Gastrocnemius medialis (tissue), 4 donors: ENCODE data around the gene C10orf95. TPM values are rescaled to one million over a fixed set of nuclear protein-coding genes. Genes with fewer than 3 reads are reported as not detected.

Source experiments
- ATAC-seq, 2 donors: fragments of 150-250 bp; one replicate each; pipeline ENCODE4 v1.9.1; 2016
- DNase-seq, 2 donors: peaks; one replicate each; pipeline ENCODE4 v3.0.0-alpha.2; 2019
- H3K27ac ChIP-seq, 4 donors: fragments of 200-600 bp; sonication (generic); 1 replicate in 1 of 4; 2 replicates in 3 of 4; pipeline ENCODE4 v1.5.1; 2016 to 2018; ENCODE audit warnings: mild to moderate bottlenecking in 2 of 4, moderate library complexity in 1 of 4
- H3K27me3 ChIP-seq, 3 donors: fragments of 200-600 bp; sonication (generic) in 2 of 3; 1 replicate in 1 of 3; 2 replicates in 2 of 3; pipeline versions ENCODE4 v1.5.1 to v1.6.0; 2016 to 2019; ENCODE audit warnings: mild to moderate bottlenecking in 1 of 3, moderate library complexity in 1 of 3
- H3K36me3 ChIP-seq, 2 donors: fragments of 200-600 bp; sonication (generic) in 1 of 2; one replicate each; pipeline ENCODE4 v1.5.1; 2017 to 2018
- H3K4me1 ChIP-seq, 2 donors: fragments of 200-600 bp; sonication (generic) in 1 of 2; one replicate each; pipeline ENCODE4 v1.5.1; 2016 to 2017; ENCODE audit warnings: mild to moderate bottlenecking in 2 of 2
- H3K4me3 ChIP-seq, 4 donors: fragments of 200-600 bp; sonication (generic) in 3 of 4; 1 replicate in 1 of 4; 2 replicates in 3 of 4; pipeline ENCODE4 v1.5.1; 2016 to 2019; ENCODE audit warnings: mild to moderate bottlenecking in 2 of 4
- H3K9me3 ChIP-seq, 3 donors: fragments of 200-600 bp; sonication (generic) in 2 of 3; 1 replicate in 1 of 3; 2 replicates in 2 of 3; pipeline ENCODE4 v1.5.1; 2016 to 2019
- POLR2A ChIP-seq, 2 donors: fragments of 450-650 bp; IDR thresholded peaks; one replicate each; pipeline ENCODE4 v1.6.1; 2017; ENCODE audit warnings: antibody characterized with exemption in 2 of 2, mild to moderate bottlenecking in 2 of 2, moderate library complexity in 2 of 2
- in situ Hi-C, 4 donors: fragments of 200-750 bp; cut with MboI; loops; one replicate each; pipeline versions ENCODE4 v1.15.0 to v1.8.0; 2017; ENCODE audit warnings: low sequenced_read_pairs in 4 of 4
- intact Hi-C: fragments of 100-400 bp; cut with DNase I; formaldehyde crosslinking; loops from one replicate; pipeline ENCODE4 v1.15.1; 2023; ENCODE audit warnings: low total_unique reads
- total RNA-seq, 4 donors: library from RNA; depleted of rRNA; stranded (reverse); fragments of >200 nt; gene quantifications; one replicate each; pipeline versions ENCODE4 v1.1.0 to v1.2.3, GENCODE V29; 2016
- TF ChIP-seq, protein P1 (sequence below), 5 experiments: fragments of 450-650 bp in 3 of 5; fragments of 200-600 bp in 2 of 5; sonication (generic) in 2 of 5; IDR thresholded peaks in 4 of 5; conservative IDR thresholded peaks in 1 of 5; 1 replicate in 4 of 5; 2 replicates in 1 of 5; pipeline ENCODE4 v1.5.1; 2016 to 2019; ENCODE audit warnings: antibody characterized with exemption in 5 of 5, mild to moderate bottlenecking in 3 of 5, moderate library complexity in 3 of 5

C10orf95 gene
- total RNA-seq, 4 donors from 2014 or later: not detected

DNA sequence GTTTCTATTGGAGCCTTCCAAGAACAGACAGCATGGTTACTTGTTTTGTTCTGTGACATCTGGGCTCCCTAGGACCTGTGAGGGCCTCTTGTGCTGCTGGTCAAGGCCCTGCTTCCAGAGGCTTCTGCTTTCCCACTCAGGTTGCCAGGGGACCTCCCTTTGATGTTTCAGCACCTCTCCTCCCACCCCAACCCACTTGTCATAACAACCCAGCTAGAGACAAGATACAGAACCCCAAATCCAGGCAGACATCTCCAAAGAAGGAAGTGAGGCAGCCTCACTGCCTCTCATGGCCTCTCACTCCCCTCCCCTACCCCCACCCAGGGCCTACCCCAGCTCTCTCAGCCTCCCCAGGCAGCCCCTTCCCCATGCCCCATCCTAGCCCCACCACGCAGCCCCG is 44.5 kb downstream of the C10orf95 start:
- Histone ChIP-seq H3K27ac (no peak overlapping the region), H3K9me3 (no peaks in the 10 kb centered on the region), H3K36me3 (peaks cover 0 to 9% of the 10 kb centered on the region in 2 donors), H3K27me3 (peaks cover 41 to 44% (median 44%) of the 10 kb centered on the region in 3 donors), H3K4me3 (no peak overlapping the region), H3K4me1 (no peaks in the 10 kb centered on the region)
- intact Hi-C loops: no loop called here
- TF ChIP-seq, protein P1, sequence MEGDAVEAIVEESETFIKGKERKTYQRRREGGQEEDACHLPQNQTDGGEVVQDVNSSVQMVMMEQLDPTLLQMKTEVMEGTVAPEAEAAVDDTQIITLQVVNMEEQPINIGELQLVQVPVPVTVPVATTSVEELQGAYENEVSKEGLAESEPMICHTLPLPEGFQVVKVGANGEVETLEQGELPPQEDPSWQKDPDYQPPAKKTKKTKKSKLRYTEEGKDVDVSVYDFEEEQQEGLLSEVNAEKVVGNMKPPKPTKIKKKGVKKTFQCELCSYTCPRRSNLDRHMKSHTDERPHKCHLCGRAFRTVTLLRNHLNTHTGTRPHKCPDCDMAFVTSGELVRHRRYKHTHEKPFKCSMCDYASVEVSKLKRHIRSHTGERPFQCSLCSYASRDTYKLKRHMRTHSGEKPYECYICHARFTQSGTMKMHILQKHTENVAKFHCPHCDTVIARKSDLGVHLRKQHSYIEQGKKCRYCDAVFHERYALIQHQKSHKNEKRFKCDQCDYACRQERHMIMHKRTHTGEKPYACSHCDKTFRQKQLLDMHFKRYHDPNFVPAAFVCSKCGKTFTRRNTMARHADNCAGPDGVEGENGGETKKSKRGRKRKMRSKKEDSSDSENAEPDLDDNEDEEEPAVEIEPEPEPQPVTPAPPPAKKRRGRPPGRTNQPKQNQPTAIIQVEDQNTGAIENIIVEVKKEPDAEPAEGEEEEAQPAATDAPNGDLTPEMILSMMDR (IDR thresholded peaks at IDR 0.05 in 4 of 5, conservative IDR thresholded peaks at IDR 0.05 in 1 of 5): no peak
- no peak for TF ChIP-seq POLR2A (IDR thresholded peaks at IDR 0.05)
- in situ Hi-C loops: no loop called here
- no peak for ATAC-seq
- no peak for DNase-seq

DNA sequence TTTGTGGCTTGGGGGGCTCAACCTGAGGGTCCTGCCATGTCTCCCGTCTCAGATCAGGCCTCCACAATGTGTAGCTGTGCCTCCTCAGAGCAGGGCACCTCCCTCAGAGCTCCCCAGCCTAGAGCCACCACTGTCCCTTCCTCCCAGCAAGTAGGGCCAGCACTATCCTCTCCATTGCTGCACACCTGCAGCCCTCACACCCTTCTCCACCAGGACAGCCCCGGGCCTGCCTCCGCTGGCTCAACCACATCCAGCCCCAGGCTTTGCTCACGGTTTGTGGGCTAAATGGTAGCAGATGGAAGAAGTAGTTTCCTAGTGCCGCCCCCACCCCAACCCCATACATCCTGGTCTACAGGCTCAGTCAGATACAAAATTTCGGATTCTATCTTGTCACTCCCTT is 45.7 kb downstream of the C10orf95 start:
- Histone ChIP-seq H3K36me3 (peaks cover 0 to 21% of the 10 kb centered on the region in 2 donors), H3K4me3 (no peak overlapping the region), H3K4me1 (no peaks in the 10 kb centered on the region), H3K27ac (no peak overlapping the region), H3K9me3 (no peaks in the 10 kb centered on the region), H3K27me3 (peaks cover 31 to 32% (median 32%) of the 10 kb centered on the region in 3 donors)
- ATAC-seq (no peak), DNase-seq (no peak)
- in situ Hi-C loops: no loop called here
- TF ChIP-seq, protein P1 (IDR thresholded peaks at IDR 0.05 in 4 of 5, conservative IDR thresholded peaks at IDR 0.05 in 1 of 5): no peak
- TF ChIP-seq POLR2A (IDR thresholded peaks at IDR 0.05): no peak
- intact Hi-C loops: no loop called here

DNA sequence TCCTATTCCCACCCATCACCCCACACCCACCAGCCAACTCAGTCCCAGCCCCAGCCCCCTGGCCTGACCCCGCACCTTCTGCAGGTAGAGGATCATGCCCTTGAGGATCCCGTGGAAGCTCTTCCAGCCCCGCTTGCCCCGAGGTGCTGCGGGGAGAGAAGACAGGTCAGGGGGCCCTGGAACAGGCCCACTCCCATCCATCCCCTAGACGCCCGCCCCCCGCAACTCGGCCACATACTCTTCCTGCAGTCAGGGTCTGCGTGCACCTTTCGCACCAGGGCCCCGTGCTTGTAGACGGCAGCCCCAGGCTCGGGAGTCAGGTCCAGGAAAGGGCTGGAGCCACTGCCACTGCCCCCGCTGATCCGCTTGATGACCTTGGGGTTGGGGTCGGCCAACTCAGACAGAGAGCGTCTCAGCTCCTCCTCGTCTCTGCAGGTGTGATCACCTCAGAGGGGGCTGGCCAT is 46.2 kb downstream of the C10orf95 start:
- Histone ChIP-seq H3K36me3 (peaks cover 0 to 23% of the 10 kb centered on the region in 2 donors), H3K27me3 (peaks cover 26 to 27% (median 27%) of the 10 kb centered on the region in 3 donors), H3K27ac (no peak overlapping the region), H3K9me3 (no peaks in the 10 kb centered on the region), H3K4me3 (no peak overlapping the region), H3K4me1 (no peaks in the 10 kb centered on the region)
- intact Hi-C loops: no loop called here
- ATAC-seq: no peak
- in situ Hi-C loops: no loop called here
- no peak for TF ChIP-seq POLR2A (IDR thresholded peaks at IDR 0.05)
- TF ChIP-seq, protein P1 (IDR thresholded peaks at IDR 0.05 in 4 of 5, conservative IDR thresholded peaks at IDR 0.05 in 1 of 5): no peak
- no peak for DNase-seq

DNA sequence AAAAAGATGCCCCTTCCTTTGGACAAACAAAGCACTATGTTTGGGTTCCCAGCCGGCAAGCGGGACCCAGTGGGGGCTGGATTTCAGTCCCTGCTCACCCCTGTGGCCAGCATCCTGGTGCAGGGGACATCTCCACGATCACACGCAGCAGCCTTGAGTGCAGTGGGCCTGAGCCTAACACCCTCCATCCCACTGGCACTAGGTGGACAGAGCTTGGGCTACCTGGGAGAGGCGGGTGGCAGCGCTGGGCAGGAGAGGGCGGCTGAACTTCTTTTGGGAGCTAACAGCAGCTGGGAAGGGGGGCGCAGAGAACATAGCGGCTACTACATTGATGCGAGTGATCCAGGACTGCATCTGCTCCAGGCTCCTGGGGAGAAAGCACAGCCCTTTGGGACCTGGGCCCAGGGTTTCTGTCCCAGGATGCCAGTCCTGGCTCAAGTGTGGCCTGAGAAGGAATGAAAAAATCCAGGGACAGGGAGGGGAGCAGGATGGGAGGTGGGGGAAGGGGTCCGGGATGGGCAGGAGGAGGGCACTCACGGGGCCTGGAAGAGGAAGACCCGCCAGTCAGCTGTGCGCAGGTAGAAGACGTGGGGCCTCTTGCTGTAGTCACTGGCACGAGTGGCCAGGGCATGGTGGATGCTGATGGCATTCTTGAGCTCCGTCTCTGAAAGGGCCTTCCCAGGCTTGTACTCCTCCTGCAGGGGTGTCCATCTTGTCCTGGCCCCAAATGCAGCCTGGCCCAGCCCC is 46.8 kb downstream of the C10orf95 start:
- Histone ChIP-seq H3K36me3 (peaks cover 0 to 23% of the 10 kb centered on the region in 2 donors), H3K4me1 (peaks cover 4% of the 10 kb centered on the region in 2 donors), H3K9me3 (no peaks in the 10 kb centered on the region), H3K27ac (no peak overlapping the region), H3K4me3 (no peak overlapping the region), H3K27me3 (peaks cover 20 to 21% (median 21%) of the 10 kb centered on the region in 3 donors)
- in situ Hi-C loops (no loop called here), intact Hi-C loops (no loop called here)
- TF ChIP-seq, protein P1 (IDR thresholded peaks at IDR 0.05 in 4 of 5, conservative IDR thresholded peaks at IDR 0.05 in 1 of 5): no peak
- no peak for TF ChIP-seq POLR2A (IDR thresholded peaks at IDR 0.05)
- ATAC-seq: no peak
- no peak for DNase-seq
